ENCODE data around the gene CEACAM16. TPM values are rescaled to one million over a fixed set of nuclear protein-coding genes. Genes with fewer than 3 reads are reported as not detected.

Gene CEACAM16
- polyA plus RNA-seq, 1 donor from 2014 or later = not detected

- TF ChIP-seq SMC3 (conservative IDR thresholded peaks at IDR 0.05; ENCODE audit: poor library complexity) (no peak), EZH2 (IDR thresholded peaks at IDR 0.05; ENCODE audit: borderline replicate concordance, insufficient read depth, low read length, poor library complexity, severe bottlenecking) (no peak), CTCF (IDR thresholded peaks at IDR 0.05; ENCODE audit: poor library complexity, severe bottlenecking) (no peak), POLR2AphosphoS5 (IDR thresholded peaks at IDR 0.05) (no peak), RAD21 (conservative IDR thresholded peaks at IDR 0.05) (no peak), REST (IDR thresholded peaks at IDR 0.05; ENCODE audit: borderline replicate concordance) (no peak), TAF1 (IDR thresholded peaks at IDR 0.05; ENCODE audit: low read depth) (no peak), MXI1 (conservative IDR thresholded peaks at IDR 0.05; ENCODE audit: poor library complexity, severe bottlenecking) (no peak), EP300 (conservative IDR thresholded peaks at IDR 0.05; ENCODE audit: poor library complexity, severe bottlenecking) (no peak)
- no peaks in the 10 kb centered on the region for H3K9me2 ChIP-seq (ENCODE audit: insufficient read depth, low read length)
- no peaks in the 10 kb centered on the region for H3K36me3 ChIP-seq (ENCODE audit: insufficient read depth, low read length)
Measured at GRCh38 chr19:44723299-44723951, 24.5 kb downstream of the CEACAM16 start.

GRCh38 chr19:44723952-44724319 is 25.0 kb downstream of the CEACAM16 start:
- Histone ChIP-seq H3K9me2 (ENCODE audit: insufficient read depth, low read length) (no peaks in the 10 kb centered on the region), H3K9me3 (ENCODE audit: low read length) (no peaks in the 10 kb centered on the region), H3K4me2 (ENCODE audit: low read length) (no peak overlapping the region), H3K9ac (ENCODE audit: low read length) (no peak overlapping the region), H3K79me2 (replicated peaks; ENCODE audit: insufficient read depth, low read length) (no peaks in the 10 kb centered on the region), H3F3A (ENCODE audit: insufficient read depth, low read length, poor library complexity, severe bottlenecking) (no peaks in the 10 kb centered on the region), H4K20me1 (ENCODE audit: insufficient read depth) (no peaks in the 10 kb centered on the region), H3K27ac (ENCODE audit: low read length) (no peak overlapping the region), H2AFZ (ENCODE audit: low read depth, low read length) (no peak overlapping the region), H3K4me3 (ENCODE audit: low read length) (no peak overlapping the region), H3K36me3 (ENCODE audit: insufficient read depth, low read length) (no peaks in the 10 kb centered on the region), H3K27me3 (ENCODE audit: insufficient read depth, low read depth, low read length) (no peaks in the 10 kb centered on the region)
- TF ChIP-seq EZH2 (IDR thresholded peaks at IDR 0.05; ENCODE audit: borderline replicate concordance, insufficient read depth, low read length, poor library complexity, severe bottlenecking) = no peak
- peak; percentile 98 for TF ChIP-seq CTCF (IDR thresholded peaks at IDR 0.05; ENCODE audit: poor library complexity, severe bottlenecking)
- TF ChIP-seq POLR2AphosphoS5 (IDR thresholded peaks at IDR 0.05) = no peak
- peak; percentile 90 for TF ChIP-seq SMC3 (conservative IDR thresholded peaks at IDR 0.05; ENCODE audit: poor library complexity)
- TF ChIP-seq RAD21 (conservative IDR thresholded peaks at IDR 0.05) = peak; percentile 98
- TF ChIP-seq TAF1 (IDR thresholded peaks at IDR 0.05; ENCODE audit: low read depth) = no peak
- TF ChIP-seq MXI1 (conservative IDR thresholded peaks at IDR 0.05; ENCODE audit: poor library complexity, severe bottlenecking) = no peak
- no peak for TF ChIP-seq EP300 (conservative IDR thresholded peaks at IDR 0.05; ENCODE audit: poor library complexity, severe bottlenecking)

More at GRCh38 chr19:44723299-44723951, 24.5 kb downstream of the CEACAM16 start:
- H3K9ac ChIP-seq (ENCODE audit: low read length) = no peak overlapping the region
- no peaks in the 10 kb centered on the region for H3K27me3 ChIP-seq (ENCODE audit: insufficient read depth, low read depth, low read length)
- no peak overlapping the region for H3K4me2 ChIP-seq (ENCODE audit: low read length)
- no peaks in the 10 kb centered on the region for H4K20me1 ChIP-seq (ENCODE audit: insufficient read depth)
- H3F3A ChIP-seq (ENCODE audit: insufficient read depth, low read length, poor library complexity, severe bottlenecking) = no peaks in the 10 kb centered on the region
- no peaks in the 10 kb centered on the region for H3K79me2 ChIP-seq (replicated peaks; ENCODE audit: insufficient read depth, low read length)
- H2AFZ ChIP-seq (ENCODE audit: low read depth, low read length) = no peak overlapping the region
- no peak overlapping the region for H3K4me3 ChIP-seq (ENCODE audit: low read length)
- no peak overlapping the region for H3K27ac ChIP-seq (ENCODE audit: low read length)
- H3K9me3 ChIP-seq (ENCODE audit: low read length) = no peaks in the 10 kb centered on the region
